Astrocyte of the hippocampus (primary cell): ENCODE results near the gene INHBB.
"Not testable (repeated sequence)": the region's sequence is repeated elsewhere in the genome, so short reads cannot be mapped to it uniquely, and the experiment has no call there.

Source experiments
- DNase-seq: peaks from one replicate; pipeline ENCODE4 v3.0.0; 2011; ENCODE audit warnings: low read depth, low spot score

Gene INHBB

GRCh38 chr2:120316071-120316470 lies 29.9 kb upstream of the INHBB start:
- DNase-seq = no peak

- DNase-seq = no peak
Observed at GRCh38 chr2:120316528-120317179, 29.3 kb upstream of the INHBB start.

GRCh38 chr2:120317180-120317533 lies 28.8 kb upstream of the INHBB start:
- no peak for DNase-seq

DNA sequence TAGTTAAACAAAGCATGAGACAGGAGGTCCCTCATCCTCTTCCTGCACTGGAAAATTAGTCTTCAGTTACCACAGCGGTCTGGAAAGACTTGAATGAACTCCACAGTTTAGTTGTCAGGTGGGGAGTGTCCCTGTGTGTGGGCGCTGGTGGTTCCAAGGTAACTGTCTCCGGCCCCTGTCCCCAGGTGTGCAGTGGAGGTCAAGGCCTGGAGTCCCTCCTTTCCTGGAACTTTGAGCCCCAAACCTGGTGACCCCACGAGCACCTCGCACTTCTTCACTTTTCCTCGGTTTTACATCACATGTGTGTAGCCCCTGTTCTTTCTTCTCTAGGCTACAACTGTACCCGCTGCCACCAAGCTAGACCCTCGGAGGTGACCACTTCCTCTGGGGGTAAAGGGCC lies 28.0 kb upstream of the INHBB start:
- no peak for DNase-seq

GRCh38 chr2:120318626-120319025 lies 27.3 kb upstream of the INHBB start:
- peak; percentile 54 for DNase-seq

GRCh38 chr2:120319123-120319522 lies 26.8 kb upstream of the INHBB start:
- no peak for DNase-seq

GRCh38 chr2:120319686-120320317 lies 26.1 kb upstream of the INHBB start:
- no peak for DNase-seq

GRCh38 chr2:120320318-120320851 lies 25.6 kb upstream of the INHBB start:
- DNase-seq = no peak

DNA sequence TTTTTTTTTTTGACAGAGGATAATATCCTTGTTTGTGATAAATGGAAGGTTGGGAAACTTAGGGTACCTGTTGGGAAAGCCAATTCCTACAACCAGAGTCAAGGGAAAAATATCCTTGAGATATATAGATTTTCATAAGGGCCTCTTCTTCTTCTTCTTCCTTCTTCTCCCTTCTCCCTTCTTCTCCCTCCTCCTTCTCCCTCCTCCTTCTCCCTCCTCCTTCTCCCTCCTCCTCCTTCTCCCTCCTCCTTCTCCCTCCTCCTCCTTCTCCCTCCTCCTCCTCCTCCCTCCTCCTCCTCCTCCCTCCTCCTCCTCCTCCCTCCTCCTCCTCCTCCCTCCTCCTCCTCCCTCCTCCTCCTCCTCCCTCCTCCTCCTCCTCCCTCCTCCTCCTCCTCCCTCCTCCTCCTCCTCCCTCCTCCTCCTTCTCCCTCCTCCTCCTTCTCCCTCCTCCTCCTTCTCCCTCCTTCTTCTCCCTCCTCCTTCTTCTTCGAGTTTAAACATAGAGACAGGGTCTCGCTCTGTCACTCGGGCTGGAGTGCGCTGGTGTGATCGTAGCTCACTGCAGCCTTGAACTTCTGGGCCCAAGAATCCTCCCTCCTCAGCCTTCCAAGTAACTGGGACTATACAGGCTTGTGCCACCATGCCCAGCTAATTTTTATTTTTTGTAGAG lies 24.9 kb upstream of the INHBB start:
- not testable (repeated sequence) for DNase-seq

- no peak for DNase-seq
Observed at GRCh38 chr2:120321721-120322284, 24.1 kb upstream of the INHBB start.

- no peak for DNase-seq
Observed at GRCh38 chr2:120322329-120322728, 23.6 kb upstream of the INHBB start.

GRCh38 chr2:120323214-120323613 lies 22.7 kb upstream of the INHBB start:
- peak; percentile 40 for DNase-seq

DNA sequence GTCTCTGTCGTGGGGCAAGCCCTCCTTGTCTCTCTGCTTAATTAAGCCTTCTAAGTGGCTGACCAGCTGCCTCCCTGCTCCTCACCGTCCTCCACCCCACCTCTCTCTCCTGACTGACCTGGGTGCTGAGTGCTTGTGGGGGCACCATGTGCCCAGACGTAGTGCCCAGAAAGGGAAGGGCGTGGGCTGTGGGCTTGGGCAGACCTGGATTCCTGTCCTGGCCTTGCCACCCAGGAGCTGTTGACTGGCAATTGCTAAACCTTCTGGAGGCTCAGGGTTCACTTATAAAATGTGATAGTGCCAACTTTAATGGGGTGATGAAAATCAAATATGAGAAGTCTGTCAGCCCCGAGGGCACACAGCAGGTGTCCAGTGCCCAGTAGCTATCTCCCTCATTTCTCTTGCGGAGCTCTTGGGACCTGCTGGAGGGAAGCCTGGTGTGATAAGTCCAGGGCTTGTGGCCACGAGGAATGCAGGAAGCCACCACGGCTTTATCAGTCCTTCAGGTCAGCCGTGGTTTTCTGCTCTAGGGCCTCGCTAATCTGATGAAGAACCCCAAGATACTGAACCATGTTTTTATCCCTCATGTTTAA lies 22.0 kb upstream of the INHBB start:
- DNase-seq = no peak

- no peak for DNase-seq
Observed at GRCh38 chr2:120324933-120325332, 21.0 kb upstream of the INHBB start.

DNA sequence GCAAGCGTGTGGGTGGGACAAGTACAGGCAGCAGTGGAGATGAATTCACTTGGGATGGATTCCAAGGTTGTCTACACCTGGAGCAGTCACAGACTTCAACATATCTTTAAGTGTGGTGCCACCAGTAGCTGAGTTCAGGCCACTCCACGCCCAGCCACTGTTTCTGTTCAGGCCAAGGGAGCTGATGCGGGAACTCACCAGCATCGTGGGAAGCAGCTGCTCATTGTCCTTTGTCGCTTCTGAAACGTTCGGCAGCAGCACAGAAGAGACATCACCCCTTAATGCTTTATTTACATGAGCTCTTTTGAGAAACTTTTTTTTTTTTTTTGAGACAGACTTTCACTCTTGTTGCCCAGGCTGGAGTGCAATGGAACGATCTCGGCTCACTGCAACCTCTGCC lies 19.9 kb upstream of the INHBB start:
- DNase-seq = no peak

DNA sequence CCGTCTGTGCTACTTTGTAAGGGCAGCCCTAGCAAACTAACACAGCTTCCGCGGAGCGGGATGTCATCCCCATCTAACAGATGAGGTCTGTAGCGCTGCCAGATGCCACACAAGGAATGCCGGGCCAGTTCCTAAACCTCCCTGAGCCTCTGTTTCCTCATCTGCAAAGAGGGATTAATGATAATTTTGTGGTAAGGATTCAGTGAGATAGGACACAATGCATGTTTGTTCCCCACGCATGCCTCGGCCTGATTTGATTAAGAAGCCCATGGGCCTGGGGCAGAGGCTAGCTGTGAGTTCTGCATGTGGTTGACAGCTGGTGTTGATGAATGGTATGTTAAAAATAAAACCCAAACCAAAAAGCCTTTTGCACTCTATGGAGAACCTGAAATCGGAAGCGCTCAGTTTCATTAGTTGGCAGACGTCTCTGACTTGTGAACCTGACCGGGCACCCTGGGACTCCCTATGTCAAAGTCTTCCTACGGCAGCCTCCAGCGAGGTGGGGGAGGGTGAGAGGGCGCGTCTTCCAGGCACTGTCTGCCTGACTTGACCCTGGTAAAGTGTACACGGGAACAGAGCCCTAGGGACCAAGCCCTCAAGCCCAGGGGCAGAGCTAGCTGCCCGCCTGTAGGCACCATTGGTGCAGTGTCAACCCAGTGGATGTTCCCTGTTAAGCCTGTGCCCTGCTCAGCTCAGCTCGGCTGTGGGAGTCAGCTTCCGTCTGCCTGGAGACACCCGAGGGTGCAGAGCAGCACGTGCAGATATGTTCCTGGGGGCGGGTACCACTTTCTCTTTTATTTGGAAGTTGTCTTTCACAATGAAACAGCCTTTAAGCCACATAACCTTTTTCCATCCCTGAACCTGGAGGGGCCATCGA lies 14.8 kb upstream of the INHBB start:
- no peak for DNase-seq

- no peak for DNase-seq
Observed at GRCh38 chr2:120331903-120332302, 14.0 kb upstream of the INHBB start.

- DNase-seq = no peak
Observed at GRCh38 chr2:120332384-120332783, 13.6 kb upstream of the INHBB start.

DNA sequence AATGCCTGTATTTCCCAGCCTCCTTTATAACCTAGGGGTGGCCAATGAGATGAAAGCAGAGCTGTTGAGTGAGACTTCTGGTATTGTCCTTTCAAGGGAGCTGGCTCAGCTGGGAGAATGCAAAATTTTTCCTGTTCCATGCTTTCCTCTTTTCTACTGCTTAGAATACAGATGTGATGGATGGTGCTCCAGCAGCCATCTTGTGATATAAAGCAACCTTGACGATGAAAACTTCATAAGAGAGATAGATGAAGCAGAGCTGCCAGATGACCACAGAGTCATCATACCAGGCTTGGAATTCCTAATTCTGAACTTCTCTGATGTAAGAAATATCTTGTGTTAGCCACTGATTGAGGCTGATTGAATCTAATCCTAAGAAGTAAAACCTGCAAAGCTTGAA lies 11.9 kb upstream of the INHBB start:
- DNase-seq = no peak

- DNase-seq = no peak
Observed at GRCh38 chr2:120336749-120337148, 9.2 kb upstream of the INHBB start.

- DNase-seq = no peak
Observed at GRCh38 chr2:120338015-120338414, 7.9 kb upstream of the INHBB start.
